Islet of Langerhans (tissue), 1 donor: ENCODE data around the gene ARHGAP9.
A peak's percentile ranks its signal among the peaks of the same experiment; 100 is the strongest.

Experiments used
- FAIRE-seq: peaks from one replicate; lab custom pipeline; 2011; peaks lifted over from hg19 to GRCh38; lab: Jason Lieb, UNC

ARHGAP9 gene

GRCh38 chr12:57472391-57472790 lies 7.3 kb downstream of the ARHGAP9 start:
- FAIRE-seq, result no peak

- FAIRE-seq, result no peak
Measured at GRCh38 chr12:57471661-57472060, 8.0 kb downstream of the ARHGAP9 start.

- FAIRE-seq, result no peak
Measured at GRCh38 chr12:57470970-57471656, 8.6 kb downstream of the ARHGAP9 start.

GRCh38 chr12:57470286-57470969 lies 9.2 kb downstream of the ARHGAP9 start:
- FAIRE-seq, result no peak

GRCh38 chr12:57469296-57470164 lies 10.1 kb downstream of the ARHGAP9 start:
- FAIRE-seq, result no peak

- FAIRE-seq, result no peak
Measured at GRCh38 chr12:57467915-57468314, 11.8 kb downstream of the ARHGAP9 start.

- FAIRE-seq, result no peak
Measured at GRCh38 chr12:57467212-57467874, 12.3 kb downstream of the ARHGAP9 start.

- FAIRE-seq, result no peak
Measured at GRCh38 chr12:57465747-57466505, 13.7 kb downstream of the ARHGAP9 start.

GRCh38 chr12:57465030-57465746 lies 14.5 kb downstream of the ARHGAP9 start:
- FAIRE-seq, result no peak

GRCh38 chr12:57464569-57464968 lies 15.1 kb downstream of the ARHGAP9 start:
- FAIRE-seq, result no peak

- FAIRE-seq, result no peak
Measured at GRCh38 chr12:57462912-57463253, 16.8 kb downstream of the ARHGAP9 start.

- no peak for FAIRE-seq
Measured at GRCh38 chr12:57462251-57462911, 17.3 kb downstream of the ARHGAP9 start.

- no peak for FAIRE-seq
Measured at GRCh38 chr12:57461917-57462250, 17.8 kb downstream of the ARHGAP9 start.

- no peak for FAIRE-seq
Measured at GRCh38 chr12:57461276-57461916, 18.3 kb downstream of the ARHGAP9 start.

- no peak for FAIRE-seq
Measured at GRCh38 chr12:57460841-57461275, 18.8 kb downstream of the ARHGAP9 start.

- no peak for FAIRE-seq
Measured at GRCh38 chr12:57460468-57460784, 19.2 kb downstream of the ARHGAP9 start.

GRCh38 chr12:57459750-57460467 lies 19.8 kb downstream of the ARHGAP9 start, which contains the start of gene GLI1:
GLI1 (plus strand) TSS chr12:57459785; CDS start chr12:57463692, 3,907 bp downstream.
- FAIRE-seq, result no peak

GRCh38 chr12:57459055-57459749 lies 20.5 kb downstream of the ARHGAP9 start:
- peak; percentile 58 for FAIRE-seq

GRCh38 chr12:57458665-57459054 lies 21.0 kb downstream of the ARHGAP9 start:
- FAIRE-seq, result no peak
